Caco-2 (cell line): ENCODE results near the gene WDR36. TPM values are rescaled to one million over a fixed set of nuclear protein-coding genes. Genes with fewer than 3 reads are reported as not detected.

Experiments used
- BruUV-seq: library from RNA; stranded (reverse); fragments of 400-500 nt; replicated peaks from 2 replicates; lab custom pipeline; 2021; lab: Mats Ljungman, UMichigan
- CTCF ChIA-PET: fragments of 300-600 bp; sonication (Branson Sonifier 250); formaldehyde crosslinking; loops from one replicate; lab custom pipeline; 2022; ENCODE audit warnings: antibody characterized with exemption; lab: Charles Lee
- POLR2A ChIA-PET: fragments of 300-600 bp; sonication (Branson Sonifier 250); formaldehyde crosslinking; loops from one replicate; lab custom pipeline; 2022; ENCODE audit warnings: antibody characterized with exemption; lab: Charles Lee
- DNase-seq, 2 experiments: peaks; one replicate each; pipeline versions ENCODE4 v3.0.0 to v3.0.0-alpha.2; 2020 to 2022
- H3K27me3 ChIP-seq: replicated peaks from 2 replicates; pipeline ENCODE4 v1.6.0; 2011; ENCODE audit warnings: low read length; ENCODE audit not compliant: control insufficient read depth, insufficient read depth
- H3K36me3 ChIP-seq: 2 replicates; pipeline ENCODE4 v1.5.1; 2011; ENCODE audit warnings: low read length; ENCODE audit not compliant: control insufficient read depth, insufficient read depth
- H3K4me1 ChIP-seq: fragments of 250-450 bp; sonication (Bioruptor Pico); 2 replicates; pipeline ENCODE4 v1.5.1; 2020; ENCODE audit warnings: mild to moderate bottlenecking
- H3K4me3 ChIP-seq: 2 replicates; pipeline ENCODE4 v1.5.1; 2011; ENCODE audit warnings: low read depth, mild to moderate bottlenecking, control low read depth, low read length
- H3K9me3 ChIP-seq: fragments of 250-450 bp; sonication (Bioruptor Pico); 2 replicates; pipeline ENCODE4 v1.5.1; 2020; ENCODE audit warnings: mild to moderate bottlenecking, moderate library complexity
- H3K27ac Mint-ChIP-seq: one replicate; pipeline ENCODE4 v1.8.0; 2022; ENCODE audit warnings: mixed read lengths; ENCODE audit not compliant: unreplicated experiment
- H3K27me3 Mint-ChIP-seq: one replicate; pipeline ENCODE4 v1.8.0; 2022; ENCODE audit warnings: mixed read lengths; ENCODE audit not compliant: insufficient read depth, unreplicated experiment
- H3K36me3 Mint-ChIP-seq: one replicate; pipeline ENCODE4 v1.8.0; 2022; ENCODE audit warnings: mild to moderate bottlenecking, mixed read lengths; ENCODE audit not compliant: insufficient read depth, unreplicated experiment
- H3K4me1 Mint-ChIP-seq: one replicate; pipeline ENCODE4 v1.8.0; 2022; ENCODE audit warnings: low read depth, mixed read lengths; ENCODE audit not compliant: unreplicated experiment
- H3K4me3 Mint-ChIP-seq: one replicate; pipeline ENCODE4 v1.8.0; 2022; ENCODE audit warnings: mild to moderate bottlenecking, moderate library complexity, mixed read lengths; ENCODE audit not compliant: unreplicated experiment
- H3K9me3 Mint-ChIP-seq: one replicate; pipeline ENCODE4 v1.8.0; 2022; ENCODE audit warnings: mixed read lengths; ENCODE audit not compliant: unreplicated experiment
- intact Hi-C: fragments of 100-400 bp; cut with micrococcal nuclease; formaldehyde crosslinking; loops from one replicate; pipeline ENCODE4 v1.10.0; 2022; ENCODE audit not compliant: unreplicated experiment
- total RNA-seq: library from RNA; stranded (reverse); gene quantifications from 2 replicates; pipeline ENCODE4 v1.2.3, GENCODE V29; 2022
- TF ChIP-seq, protein P1 (sequence below), 2 experiments: fragments of 200-600 bp in 1 of 2; IDR thresholded peaks; 1 replicate in 1 of 2; 2 replicates in 1 of 2; pipeline versions ENCODE4 v1.5.1 to v1.8.0; 2011 to 2022; ENCODE audit warnings: antibody characterized with exemption in 1 of 2, control low read depth in 1 of 2, inconsistent platforms in 1 of 2, low read depth in 1 of 2, low read length in 1 of 2, mild to moderate bottlenecking in 1 of 2, moderate library complexity in 1 of 2; ENCODE audit not compliant: insufficient read depth in 1 of 2, severe bottlenecking in 1 of 2, unreplicated experiment in 1 of 2

Gene WDR36
- total RNA-seq, 1 experiment from 2014 or later = 33.5 TPM

DNA sequence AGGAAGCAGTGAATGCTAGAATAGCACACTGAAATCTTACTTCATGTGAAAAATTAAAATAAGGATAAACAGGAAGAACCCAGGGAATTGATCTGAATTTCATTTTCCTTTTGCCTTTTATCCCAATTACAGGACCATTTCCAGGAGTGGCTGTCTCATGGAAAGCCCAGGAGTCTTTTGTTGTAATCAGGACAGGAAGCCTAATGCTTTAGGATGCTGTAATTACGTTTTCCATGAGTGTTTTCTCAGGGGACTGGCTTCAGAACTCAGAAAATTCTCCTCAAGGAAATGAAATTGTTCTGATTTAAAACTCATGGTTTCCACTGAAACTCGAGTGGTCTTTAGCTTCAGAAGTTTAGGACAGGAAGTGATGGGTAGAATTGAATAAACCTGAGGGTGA lies 75.4 kb downstream of the WDR36 start:
- no peak overlapping the region for H3K4me3 Mint-ChIP-seq
- no peak for DNase-seq
- intact Hi-C loops = no loop called here
- ChIA-PET CTCF (no interaction called here), POLR2A (no interaction called here)
- Histone ChIP-seq H3K36me3 (no peaks in the 10 kb centered on the region), H3K27me3 (no peaks in the 10 kb centered on the region), H3K4me1 (no peaks in the 10 kb centered on the region), H3K4me3 (no peak overlapping the region), H3K9me3 (no peaks in the 10 kb centered on the region)
- H3K9me3 Mint-ChIP-seq = no peaks in the 10 kb centered on the region
- H3K27ac Mint-ChIP-seq = no peak overlapping the region
- peaks cover 7% of the 10 kb centered on the region for H3K27me3 Mint-ChIP-seq
- TF ChIP-seq, protein P1, sequence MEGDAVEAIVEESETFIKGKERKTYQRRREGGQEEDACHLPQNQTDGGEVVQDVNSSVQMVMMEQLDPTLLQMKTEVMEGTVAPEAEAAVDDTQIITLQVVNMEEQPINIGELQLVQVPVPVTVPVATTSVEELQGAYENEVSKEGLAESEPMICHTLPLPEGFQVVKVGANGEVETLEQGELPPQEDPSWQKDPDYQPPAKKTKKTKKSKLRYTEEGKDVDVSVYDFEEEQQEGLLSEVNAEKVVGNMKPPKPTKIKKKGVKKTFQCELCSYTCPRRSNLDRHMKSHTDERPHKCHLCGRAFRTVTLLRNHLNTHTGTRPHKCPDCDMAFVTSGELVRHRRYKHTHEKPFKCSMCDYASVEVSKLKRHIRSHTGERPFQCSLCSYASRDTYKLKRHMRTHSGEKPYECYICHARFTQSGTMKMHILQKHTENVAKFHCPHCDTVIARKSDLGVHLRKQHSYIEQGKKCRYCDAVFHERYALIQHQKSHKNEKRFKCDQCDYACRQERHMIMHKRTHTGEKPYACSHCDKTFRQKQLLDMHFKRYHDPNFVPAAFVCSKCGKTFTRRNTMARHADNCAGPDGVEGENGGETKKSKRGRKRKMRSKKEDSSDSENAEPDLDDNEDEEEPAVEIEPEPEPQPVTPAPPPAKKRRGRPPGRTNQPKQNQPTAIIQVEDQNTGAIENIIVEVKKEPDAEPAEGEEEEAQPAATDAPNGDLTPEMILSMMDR (IDR thresholded peaks at IDR 0.05; ENCODE audit: insufficient read depth in 1 of 2, low read depth in 1 of 2, low read length in 1 of 2, severe bottlenecking in 1 of 2, unreplicated experiment in 1 of 2) = no peak
- no TSS peak for BruUV-seq
- no peaks in the 10 kb centered on the region for H3K36me3 Mint-ChIP-seq
- no peaks in the 10 kb centered on the region for H3K4me1 Mint-ChIP-seq

DNA sequence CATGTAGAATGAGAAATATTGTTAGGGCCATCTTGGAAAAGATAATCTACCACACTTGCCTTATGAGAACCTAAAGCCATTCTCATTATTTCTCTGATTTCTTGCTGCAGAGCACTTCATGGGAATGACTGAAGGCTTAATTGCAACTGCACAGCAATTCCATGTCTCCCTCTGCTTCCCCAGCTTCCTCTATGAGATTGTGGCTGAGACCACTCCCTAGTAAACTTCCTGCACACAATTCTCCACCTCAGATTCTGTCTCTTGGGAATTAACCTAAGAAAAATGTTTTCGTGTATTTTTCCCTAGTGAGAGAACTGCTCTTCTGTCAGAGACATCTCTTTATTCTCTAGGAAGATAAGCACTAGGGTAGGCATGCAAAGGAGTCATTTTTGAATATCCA lies 76.5 kb downstream of the WDR36 start:
- Histone ChIP-seq H3K4me3 (no peak overlapping the region), H3K27me3 (no peaks in the 10 kb centered on the region), H3K9me3 (no peaks in the 10 kb centered on the region), H3K4me1 (no peaks in the 10 kb centered on the region), H3K36me3 (no peaks in the 10 kb centered on the region)
- CTCF ChIA-PET = no interaction called here
- TF ChIP-seq, protein P1 (IDR thresholded peaks at IDR 0.05; ENCODE audit: insufficient read depth in 1 of 2, low read depth in 1 of 2, low read length in 1 of 2, severe bottlenecking in 1 of 2, unreplicated experiment in 1 of 2) = no peak
- no peak overlapping the region for H3K4me3 Mint-ChIP-seq
- H3K27ac Mint-ChIP-seq = no peak overlapping the region
- H3K36me3 Mint-ChIP-seq = no peaks in the 10 kb centered on the region
- intact Hi-C loops = no loop called here
- DNase-seq = no peak
- peaks cover 10% of the 10 kb centered on the region for H3K27me3 Mint-ChIP-seq
- POLR2A ChIA-PET = no interaction called here
- H3K9me3 Mint-ChIP-seq = no peaks in the 10 kb centered on the region
- BruUV-seq = no TSS peak
- H3K4me1 Mint-ChIP-seq = no peaks in the 10 kb centered on the region

DNA sequence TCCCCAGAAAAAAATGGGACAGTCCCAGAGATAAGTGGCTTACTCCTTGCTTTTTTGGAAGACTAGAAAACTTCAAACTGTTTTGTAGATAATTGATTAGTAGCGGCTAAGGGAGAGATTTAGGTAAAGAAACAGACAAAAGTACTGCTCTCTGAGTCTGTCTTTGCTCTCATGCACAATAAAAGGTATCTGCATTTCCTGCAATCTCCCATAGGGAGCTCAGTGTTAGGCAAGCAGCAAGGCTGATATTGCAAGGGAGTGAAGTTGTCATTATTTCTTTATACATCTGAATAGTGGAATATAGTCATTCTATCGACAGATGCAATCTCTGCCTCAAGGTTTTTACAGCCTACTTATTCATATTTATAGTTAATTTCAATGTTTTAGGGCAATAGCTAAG lies 77.1 kb downstream of the WDR36 start:
- no peak for DNase-seq
- no peaks in the 10 kb centered on the region for H3K4me1 ChIP-seq
- ChIA-PET POLR2A (no interaction called here), CTCF (no interaction called here)
- Mint-ChIP-seq H3K4me3 (no peak overlapping the region), H3K36me3 (no peaks in the 10 kb centered on the region), H3K27ac (no peak overlapping the region), H3K27me3 (peaks cover 8% of the 10 kb centered on the region), H3K4me1 (no peaks in the 10 kb centered on the region), H3K9me3 (no peaks in the 10 kb centered on the region)
- H3K27me3 ChIP-seq = no peaks in the 10 kb centered on the region
- BruUV-seq = no TSS peak
- no peaks in the 10 kb centered on the region for H3K36me3 ChIP-seq
- TF ChIP-seq, protein P1 (IDR thresholded peaks at IDR 0.05; ENCODE audit: insufficient read depth in 1 of 2, low read depth in 1 of 2, low read length in 1 of 2, severe bottlenecking in 1 of 2, unreplicated experiment in 1 of 2) = no peak
- H3K9me3 ChIP-seq = no peaks in the 10 kb centered on the region
- intact Hi-C loops = no loop called here
- no peak overlapping the region for H3K4me3 ChIP-seq
